Sigmoid colon (tissue), 7 donors: ENCODE data around the gene BEST3. TPM values are rescaled to one million over a fixed set of nuclear protein-coding genes. Genes with fewer than 3 reads are reported as not detected.

Experiments
- DNase-seq: peaks from one replicate; pipeline ENCODE4 v3.0.0-alpha.2; 2019
- H3K27ac ChIP-seq, 4 donors: fragments of 200-600 bp; sonication (generic); one replicate each; pipeline ENCODE4 v1.5.1; 2016 to 2019; ENCODE audit warnings: mild to moderate bottlenecking in 1 of 4
- H3K27me3 ChIP-seq, 3 donors: fragments of 200-600 bp; sonication (generic); one replicate each; pipeline ENCODE4 v1.5.1; 2019; ENCODE audit warnings: mild to moderate bottlenecking in 1 of 3
- H3K36me3 ChIP-seq, 4 donors: fragments of 200-600 bp; sonication (generic); one replicate each; pipeline ENCODE4 v1.5.1; 2016 to 2019
- H3K4me1 ChIP-seq, 4 donors: fragments of 200-600 bp; sonication (generic); one replicate each; pipeline ENCODE4 v1.5.1; 2017 to 2019
- H3K4me3 ChIP-seq, 4 donors: fragments of 200-600 bp; sonication (generic); one replicate each; pipeline ENCODE4 v1.5.1; 2017 to 2019; ENCODE audit warnings: mild to moderate bottlenecking in 2 of 4, moderate library complexity in 1 of 4
- H3K9me3 ChIP-seq, 4 donors: fragments of 200-600 bp in 3 of 4; sonication (generic) in 3 of 4; one replicate each; pipeline versions ENCODE4 v1.5.1 to v1.6.1; 2013 to 2019
- CTCF ChIP-seq, 4 experiments: fragments of 450-650 bp in 3 of 4; fragments of 200-600 bp in 1 of 4; IDR thresholded peaks; one replicate each; pipeline ENCODE4 v1.5.1; 2016 to 2019; ENCODE audit warnings: antibody characterized with exemption in 4 of 4, mild to moderate bottlenecking in 3 of 4, moderate library complexity in 2 of 4
- EP300 ChIP-seq, 4 donors: sonication (generic); formaldehyde crosslinking; IDR thresholded peaks; one replicate each; pipeline ENCODE4 v1.6.1; 2017; ENCODE audit warnings: antibody characterized with exemption in 4 of 4
- POLR2A ChIP-seq, 2 donors: fragments of 450-650 bp; IDR thresholded peaks; one replicate each; pipeline ENCODE4 v1.6.1; 2016; ENCODE audit warnings: antibody characterized with exemption in 2 of 2, mild to moderate bottlenecking in 2 of 2, moderate library complexity in 2 of 2
- POLR2AphosphoS5 ChIP-seq, 4 donors: sonication (generic); formaldehyde crosslinking; IDR thresholded peaks; one replicate each; pipeline ENCODE4 v1.6.1; 2017; ENCODE audit warnings: antibody characterized with exemption in 4 of 4
- WGBS, 2 donors: extraction: QIAGEN DNeasy Blood & Tissue Kit; methylation state at CpG; one replicate each; pipeline ENCODE4 v1.1.7; 2013; 5-methylcytosine and 5-hydroxymethylcytosine counted together
- intact Hi-C: fragments of 100-400 bp; cut with DNase I; formaldehyde crosslinking; loops from one replicate; pipeline ENCODE4 v1.15.1; 2023
- polyA plus RNA-seq, 3 donors: library from polyadenylated mRNA; stranded (reverse); fragments of 200-250 nt; gene quantifications; one replicate each; pipeline ENCODE4 v1.2.3, GENCODE V29; 2013
- total RNA-seq, 4 donors: library from RNA; depleted of rRNA; stranded (reverse); fragments of >200 nt; gene quantifications; one replicate each; pipeline ENCODE4 v1.1.0, GENCODE V29; 2016
- donor health status: healthy with polysubstance abuse.
- donor health status: Bipolar disorder and iron deficiency.
- donor health status: healthy.

The BEST3 gene
- total and polyA plus RNA-seq, 7 donors, result not detected

DNA sequence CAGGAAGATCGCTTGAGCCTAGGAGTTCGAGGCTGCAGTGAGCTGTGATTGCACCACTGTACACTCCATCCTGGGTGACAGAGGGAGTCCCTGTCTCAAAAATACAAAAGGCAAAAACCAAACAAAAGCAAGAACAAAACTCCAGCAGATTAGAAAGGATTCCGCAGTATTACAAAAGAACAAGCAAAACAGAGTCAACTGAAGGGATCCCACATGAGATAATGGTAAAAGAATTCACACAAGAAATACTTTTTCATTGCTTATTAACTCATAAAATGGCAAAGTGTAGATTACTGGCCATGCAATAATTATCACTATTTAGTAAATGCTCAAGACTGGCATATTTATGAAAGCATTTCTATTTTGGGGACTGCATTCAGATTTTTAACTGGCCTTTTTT is 35.4 kb downstream of the BEST3 start:
- whole genome bisulfite sequencing, 2 donors, result 94 to 95% methylated on average over 3 of the region's 3 CpGs
- intact Hi-C loops, result no loop called here
- no peak for DNase-seq
- Histone ChIP-seq H3K36me3 (no peaks in the 10 kb centered on the region), H3K4me1 (no peaks in the 10 kb centered on the region), H3K27ac (no peak overlapping the region), H3K27me3 (no peaks in the 10 kb centered on the region), H3K4me3 (no peak overlapping the region), H3K9me3 (no peaks in the 10 kb centered on the region)
- no peak for TF ChIP-seq CTCF (IDR thresholded peaks at IDR 0.05)

DNA sequence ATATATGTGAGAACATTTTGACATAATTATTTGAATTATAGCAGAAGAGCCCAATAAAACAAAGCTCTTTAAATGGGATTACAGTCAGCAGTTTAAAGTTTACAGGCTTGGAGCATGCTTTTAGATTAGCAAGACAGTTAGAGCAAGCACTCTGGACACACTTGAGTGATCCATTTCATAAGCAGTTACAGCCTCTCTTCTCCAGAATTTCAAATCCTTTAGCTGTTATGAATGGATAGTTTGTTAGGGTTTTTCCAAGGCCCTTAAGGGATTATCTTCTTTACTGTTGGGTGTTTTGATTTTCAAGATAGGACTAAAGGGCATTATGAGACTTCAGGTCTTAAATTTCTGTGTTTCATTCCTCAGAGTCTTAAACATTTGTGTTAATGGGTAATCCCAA is 36.3 kb downstream of the BEST3 start:
- Histone ChIP-seq H3K36me3 (no peaks in the 10 kb centered on the region), H3K27ac (no peak overlapping the region), H3K4me3 (no peak overlapping the region), H3K9me3 (no peaks in the 10 kb centered on the region), H3K27me3 (no peaks in the 10 kb centered on the region), H3K4me1 (no peaks in the 10 kb centered on the region)
- TF ChIP-seq POLR2A (IDR thresholded peaks at IDR 0.05) (no peak), CTCF (IDR thresholded peaks at IDR 0.05) (no peak), POLR2AphosphoS5 (IDR thresholded peaks at IDR 0.05) (no peak), EP300 (IDR thresholded peaks at IDR 0.05) (no peak)
- intact Hi-C loops, result no loop called here
- no peak for DNase-seq

DNA sequence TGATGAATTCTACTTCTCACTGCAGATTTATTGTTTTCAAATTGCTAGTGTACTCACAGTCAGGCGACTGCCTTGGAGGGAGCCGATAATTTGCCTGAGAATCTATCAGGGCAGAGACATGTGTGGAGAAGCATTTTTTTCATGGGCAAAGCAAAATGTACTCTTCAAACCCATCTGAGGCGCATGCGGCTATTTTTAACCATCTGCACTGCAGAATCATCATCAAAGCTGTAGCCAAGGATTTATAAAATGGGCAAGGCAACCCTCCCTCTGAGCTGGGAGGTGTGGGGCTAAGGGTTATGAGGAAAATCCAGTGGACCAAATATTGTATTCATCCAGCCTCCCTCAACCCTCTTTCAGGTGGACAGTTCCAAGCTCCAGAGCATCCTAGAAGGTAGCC is 37.7 kb downstream of the BEST3 start:
- Histone ChIP-seq H3K9me3 (no peaks in the 10 kb centered on the region), H3K4me1 (peaks cover 0 to 4% (median 0%) of the 10 kb centered on the region in 4 donors), H3K27me3 (no peaks in the 10 kb centered on the region), H3K4me3 (no peak overlapping the region), H3K27ac (no peak overlapping the region), H3K36me3 (no peaks in the 10 kb centered on the region)
- intact Hi-C loops, result no loop called here
- no peak for TF ChIP-seq POLR2A (IDR thresholded peaks at IDR 0.05)
- TF ChIP-seq POLR2AphosphoS5 (IDR thresholded peaks at IDR 0.05), result no peak
- no peak for TF ChIP-seq EP300 (IDR thresholded peaks at IDR 0.05)
- WGBS, 2 donors, result 94 to 95% methylated on average over 4 of the region's 4 CpGs
- no peak for DNase-seq

DNA sequence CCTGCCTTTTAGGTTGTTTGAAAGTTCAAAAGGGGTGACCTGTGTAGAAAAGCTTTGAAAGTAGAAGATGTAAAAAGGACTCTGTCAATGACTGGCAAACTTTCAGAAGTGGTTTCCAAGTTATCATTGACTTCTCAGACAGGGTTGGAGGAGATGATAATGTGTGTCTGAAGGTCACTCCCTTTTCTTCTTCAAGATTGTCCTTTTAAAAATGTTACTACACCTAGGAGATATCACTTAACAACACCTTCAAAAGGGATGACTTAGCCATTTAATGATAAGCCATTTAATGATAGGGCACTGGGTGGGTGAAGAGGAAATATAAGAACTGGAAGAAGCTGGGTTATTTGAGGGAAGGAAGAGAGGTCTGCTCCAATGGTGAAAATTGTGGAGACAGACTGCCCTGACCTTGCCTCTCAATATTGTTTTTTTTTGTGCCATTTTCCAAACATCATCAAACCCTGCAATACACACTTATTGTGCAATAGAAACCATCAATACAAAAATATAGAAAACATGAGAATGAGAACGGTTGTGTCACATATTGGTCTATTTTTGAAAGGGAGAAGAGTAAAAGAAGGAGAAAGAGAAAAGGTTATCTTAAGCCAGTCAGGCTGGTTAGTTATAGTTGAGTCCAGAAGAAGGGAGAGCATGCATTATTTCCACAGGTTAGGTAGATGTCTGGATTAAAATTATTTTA is 38.8 kb downstream of the BEST3 start:
- Histone ChIP-seq H3K27ac (no peak overlapping the region), H3K9me3 (no peaks in the 10 kb centered on the region), H3K4me3 (no peak overlapping the region), H3K4me1 (peaks cover 0 to 15% (median 9%) of the 10 kb centered on the region in 4 donors), H3K27me3 (no peaks in the 10 kb centered on the region), H3K36me3 (no peaks in the 10 kb centered on the region)
- WGBS, 2 donors, result 89 to 94% methylated on average over 1 of the region's 1 CpG
- intact Hi-C loops, result no loop called here
- no peak for DNase-seq
- TF ChIP-seq POLR2A (IDR thresholded peaks at IDR 0.05), result no peak
- TF ChIP-seq EP300 (IDR thresholded peaks at IDR 0.05), result no peak
- no peak for TF ChIP-seq CTCF (IDR thresholded peaks at IDR 0.05)
- no peak for TF ChIP-seq POLR2AphosphoS5 (IDR thresholded peaks at IDR 0.05)

- H3K4me3 ChIP-seq, result no peak overlapping the region
- H3K27me3 ChIP-seq, result no peaks in the 10 kb centered on the region
- intact Hi-C loops, result no loop called here
- 64 to 66% methylated on average over 2 of the region's 2 CpGs for WGBS, 2 donors
- no peaks in the 10 kb centered on the region for H3K9me3 ChIP-seq
- H3K36me3 ChIP-seq, result no peaks in the 10 kb centered on the region
- H3K27ac ChIP-seq, result no peak overlapping the region
- no peak for DNase-seq
- peaks cover 0 to 15% (median 11%) of the 10 kb centered on the region in 4 donors for H3K4me1 ChIP-seq
- no peak for TF ChIP-seq CTCF (IDR thresholded peaks at IDR 0.05)
- TF ChIP-seq POLR2AphosphoS5 (IDR thresholded peaks at IDR 0.05), result no peak
- no peak for TF ChIP-seq EP300 (IDR thresholded peaks at IDR 0.05)
- no peak for TF ChIP-seq POLR2A (IDR thresholded peaks at IDR 0.05)
These were observed 40.9 kb downstream of the BEST3 start for GRCh38 chr12:69658203-69658602.
